K562 (cell line): ENCODE measurements around the gene PROK1. TPM values are rescaled to one million over a fixed set of nuclear protein-coding genes. Genes with fewer than 3 reads are reported as not detected.

Experiments used
- ATAC-seq: fragments of 200-7000 bp; cut with Tn5 transposase; 3 replicates; pipeline ENCODE4 v1.9.1; 2020; ENCODE audit warnings: moderate library complexity
- BruUV-seq: library from RNA; stranded (reverse); fragments of 400-500 nt; replicated peaks from 2 replicates; lab custom pipeline; 2021; lab: Mats Ljungman, UMichigan
- CTCF ChIA-PET: fragments of 300-600 bp; formaldehyde crosslinking; extraction: SDS; loops from one replicate; lab custom pipeline; 2021; ENCODE audit warnings: low intra/inter-chr PET ratio; lab: Yijun Ruan, JAX
- POLR2A ChIA-PET: fragments of 300-600, 350-650 bp; sonication (Branson Sonifier 250); formaldehyde crosslinking; extraction: SDS; loops from one replicate; lab custom pipeline; 2021; ENCODE audit warnings: antibody characterized with exemption, inconsistent platforms; lab: Yijun Ruan, JAX
- DNase-seq, 4 experiments: peaks; one replicate each; pipeline versions ENCODE4 v3.0.0 to v3.0.0-alpha.2; 2011 to 2018; ENCODE audit warnings: low spot score in 3 of 4, mixed read lengths in 3 of 4; ENCODE audit errors: extremely low read depth in 1 of 4
- FAIRE-seq: peaks from 2 replicates; lab custom pipeline; 2011; peaks lifted over from hg19 to GRCh38; lab: Jason Lieb, UNC
- H2AFZ ChIP-seq: 2 replicates; pipeline ENCODE4 v1.6.0; 2011; ENCODE audit warnings: low read depth, low read length, control low read depth, inconsistent platforms
- H3K27ac ChIP-seq: fragments of 200-600 bp; 3 replicates; pipeline ENCODE4 v1.8.0; 2011; ENCODE audit warnings: low read depth, mild to moderate bottlenecking, control low read depth, inconsistent platforms, low read length, moderate library complexity, mixed read lengths; ENCODE audit errors: extremely low read depth
- H3K27me3 ChIP-seq, 2 experiments: fragments of 300-600 bp in 1 of 2; 2 replicates in 1 of 2; 3 replicates in 1 of 2; pipeline versions ENCODE4 v1.6.0 to v1.8.0; 2011; ENCODE audit warnings: inconsistent platforms in 2 of 2, low read length in 2 of 2, mild to moderate bottlenecking in 1 of 2, mixed read lengths in 1 of 2, moderate library complexity in 1 of 2; ENCODE audit not compliant: control insufficient read depth in 2 of 2, insufficient read depth in 2 of 2
- H3K36me3 ChIP-seq: fragments of 300-600 bp; 3 replicates; pipeline ENCODE4 v1.8.0; 2011; ENCODE audit warnings: mild to moderate bottlenecking, low read length, inconsistent platforms; ENCODE audit not compliant: control insufficient read depth, insufficient read depth
- H3K4me1 ChIP-seq, 2 experiments: fragments of 200-600 bp in 1 of 2; replicated peaks in 1 of 2; 2 replicates in 1 of 2; 3 replicates in 1 of 2; pipeline versions ENCODE4 v1.5.1 to v1.8.0; 2011; ENCODE audit warnings: inconsistent platforms in 2 of 2, low read length in 2 of 2, mild to moderate bottlenecking in 1 of 2, mixed read lengths in 1 of 2, moderate library complexity in 1 of 2; ENCODE audit not compliant: control insufficient read depth in 2 of 2, insufficient read depth in 2 of 2
- H3K4me2 ChIP-seq: 2 replicates; pipeline ENCODE4 v1.6.1; 2011; ENCODE audit warnings: low read length, control low read depth, inconsistent platforms, mixed read lengths; ENCODE audit not compliant: insufficient read depth
- H3K4me3 ChIP-seq: fragments of 200-600 bp; sonication (generic), shearing (Covaris generic); 2 replicates; pipeline ENCODE4 v1.5.1; 2016; ENCODE audit warnings: control low read depth, inconsistent platforms
- H3K79me2 ChIP-seq: fragments of 200-600 bp; 3 replicates; pipeline ENCODE4 v1.8.0; 2011; ENCODE audit warnings: low read length, inconsistent platforms; ENCODE audit not compliant: control insufficient read depth, insufficient read depth
- H3K9ac ChIP-seq, 2 experiments: 2 replicates each; pipeline versions ENCODE4 v1.6.0 to v1.6.1; 2011; ENCODE audit warnings: low read depth in 2 of 2, low read length in 2 of 2, control low read depth in 1 of 2, inconsistent platforms in 1 of 2, mild to moderate bottlenecking in 1 of 2, mixed read lengths in 1 of 2; ENCODE audit not compliant: insufficient read depth in 1 of 2
- H3K9me1 ChIP-seq: one replicate; pipeline ENCODE4 v1.6.0; 2011; ENCODE audit warnings: inconsistent platforms, mild to moderate bottlenecking, low read length, moderate library complexity; ENCODE audit not compliant: control insufficient read depth, insufficient read depth
- H3K9me3 ChIP-seq: replicated peaks from 2 replicates; pipeline ENCODE4 v1.5.1; 2011; ENCODE audit warnings: low read depth, low read length, inconsistent platforms; ENCODE audit not compliant: control insufficient read depth, insufficient read depth
- H4K20me1 ChIP-seq: replicated peaks from 2 replicates; pipeline ENCODE4 v1.6.1; 2011; ENCODE audit warnings: low read length, inconsistent platforms, mixed read lengths; ENCODE audit not compliant: control insufficient read depth, insufficient read depth
- CHCHD3 ChIP-seq: fragments of 250-450 bp; sonication (Bioruptor Pico); IDR thresholded peaks from 2 replicates; pipeline ENCODE4 v2.1.2; 2022; ENCODE audit warnings: mild to moderate bottlenecking
- GATAD2B ChIP-seq: fragments of 450-650 bp; IDR thresholded peaks from 2 replicates; pipeline ENCODE4 v1.6.1; 2017; ENCODE audit warnings: mild to moderate bottlenecking, borderline replicate concordance
- HCFC1 ChIP-seq: IDR thresholded peaks from 2 replicates; pipeline ENCODE4 v1.6.1; 2012; ENCODE audit warnings: low read depth, low read length, improper control_type of control experiment
- NCOA6 ChIP-seq: fragments of 450-650 bp; IDR thresholded peaks from 2 replicates; pipeline ENCODE4 v1.6.1; 2017; ENCODE audit warnings: mild to moderate bottlenecking
- RBM39 ChIP-seq: fragments of 200-400 bp; formaldehyde crosslinking; optimal IDR thresholded peaks from 2 replicates; pipeline ENCODE3; 2018; ENCODE audit warnings: low read depth, low read length
- SIN3A ChIP-seq, 2 experiments: fragments of 150-350 bp in 1 of 2; IDR thresholded peaks; 2 replicates each; pipeline ENCODE4 v1.6.1; 2011 to 2016; ENCODE audit warnings: borderline replicate concordance in 2 of 2, low read depth in 2 of 2, low read length in 2 of 2, mild to moderate bottlenecking in 2 of 2, moderate library complexity in 2 of 2; ENCODE audit not compliant: control insufficient read depth in 1 of 2
- SMARCA4 ChIP-seq: fragments of 450-650 bp; IDR thresholded peaks from 2 replicates; pipeline ENCODE4 v1.6.1; 2016
- TEAD2 ChIP-seq: fragments of 450-650 bp; IDR thresholded peaks from 2 replicates; pipeline ENCODE4 v1.6.1; 2016; ENCODE audit warnings: missing genetic modification characterization, control low read depth, missing compliant biosample characterization
- ZC3H4 ChIP-seq: sonication (generic); formaldehyde crosslinking; IDR thresholded peaks from 2 replicates; pipeline ENCODE4 v1.9.0; 2021; ENCODE audit warnings: missing genetic modification reagents, borderline replicate concordance
- ZKSCAN3 ChIP-seq: fragments of 250-450 bp; sonication (Bioruptor Pico); IDR thresholded peaks from 2 replicates; pipeline ENCODE4 v1.4.0; 2020
- ZNF253 ChIP-seq: fragments of 250-450 bp; sonication (Bioruptor Pico); conservative IDR thresholded peaks from 2 replicates; pipeline ENCODE4 v1.6.1; 2021; ENCODE audit warnings: mild to moderate bottlenecking
- ZNF263 ChIP-seq: sonication (generic); formaldehyde crosslinking; IDR thresholded peaks from 2 replicates; pipeline ENCODE4 v1.8.0; 2022; ENCODE audit warnings: mild to moderate bottlenecking, missing genetic modification reagents, borderline replicate concordance
- WGBS: fragments of 100-300 bp; shearing (Covaris generic); methylation state at CpG from one replicate; pipeline ENCODE4 v1.1.6; 2016; ENCODE audit warnings: low coverage, mixed read lengths; ENCODE audit not compliant: insufficient coverage; ENCODE audit errors: missing lambda C conversion rate; 5-methylcytosine and 5-hydroxymethylcytosine counted together
- in situ Hi-C: fragments of 300-500 bp; cut with MboI; formaldehyde crosslinking; loops from 4 replicates; pipeline ENCODE4 v1.15.0; 2018; ENCODE audit warnings: inconsistent platforms, mixed read lengths
- intact Hi-C: fragments of 100-400 bp; cut with micrococcal nuclease; formaldehyde crosslinking; loops from 2 replicates; pipeline ENCODE4 v1.14.2; 2022
- polyA plus RNA-seq, 8 experiments: library from polyadenylated mRNA; depleted of rRNA in 4 of 8; stranded (reverse) in 5 of 8; unstranded in 3 of 8; fragments of >200 nt; fragmentation: Nextera tagmentation in 2 of 8; fragmentation: Illumina TruSeq in 1 of 8; extraction: Ambion mirVana in 2 of 8; extraction: Trizol in 1 of 8; gene quantifications; 2 replicates each; pipeline versions ENCODE4 v1.2.1 to v1.2.3, GENCODE V29; 2011 to 2014; ENCODE audit warnings: inconsistent platforms in 1 of 8, missing spikeins in 1 of 8
- total RNA-seq, 7 experiments: library from RNA; depleted of rRNA in 6 of 7; stranded (reverse); fragments of >200 nt in 6 of 7; fragmentation: Illumina TruSeq in 2 of 7; extraction: Trizol in 2 of 7; gene quantifications; 2 replicates each; pipeline versions ENCODE4 v1.2.1 to v1.2.3, GENCODE V29; 2011 to 2021; ENCODE audit warnings: low replicate concordance in 1 of 7
- TF ChIP-seq, protein P1 (sequence below): sonication (generic); formaldehyde crosslinking; IDR thresholded peaks from 2 replicates; pipeline ENCODE4 v1.8.0; 2022; ENCODE audit warnings: mild to moderate bottlenecking, low read depth, missing genetic modification reagents
- TF ChIP-seq, protein P2 (sequence below): IDR thresholded peaks from 2 replicates; pipeline ENCODE4 v1.6.1; 2014; ENCODE audit warnings: antibody characterized with exemption

The PROK1 gene
- total and polyA plus RNA-seq, 9 of the 15 experiments (the other 6 are each of a cell fraction or from before 2014, with no cell fraction given) = 0.15 TPM; not detected in 8

GRCh38 chr1:110487726-110488125, 36.8 kb downstream of the PROK1 start:
- in situ Hi-C loops (no loop called here), intact Hi-C loops (no loop called here)
- Histone ChIP-seq H3K79me2 (no peaks in the 10 kb centered on the region), H3K9ac (peak overlapping the region in 1 of 2 experiments; percentile 48; a peak in 1 of 4 replicates), H3K4me1 (peaks cover 0 to 19% of the 10 kb centered on the region in 2 experiments; a peak in 2 of 5 replicates), H2AFZ (no peak overlapping the region), H4K20me1 (0 out of 2 replicates have a peak, but pooled peaks cover 22% of the 10 kb centered on the region), H3K4me2 (no peak overlapping the region), H3K9me1 (no peaks in the 10 kb centered on the region), H3K9me3 (no peaks in the 10 kb centered on the region), H3K27me3 (peaks cover 27 to 66% of the 10 kb centered on the region in 2 experiments), H3K4me3 (no peak overlapping the region), H3K27ac (no peak overlapping the region), H3K36me3 (no peaks in the 10 kb centered on the region)
- POLR2A ChIA-PET = interaction anchor here (0.6 kb wide), 1 partner anchor 132 kb away, joined by 3 read pairs; no protein-coding TSS in a partner anchor
- FAIRE-seq (no peak), ATAC-seq (no peak), DNase-seq (no peak)
- BruUV-seq = no TSS peak
- CTCF ChIA-PET = no interaction called here
- no peak for TF ChIP-seq TEAD2 (tag)
- TF ChIP-seq RBM39 = no peak
- no peak for TF ChIP-seq NCOA6
- TF ChIP-seq SIN3A (IDR thresholded peaks at IDR 0.05; ENCODE audit: borderline replicate concordance in 2 of 2, control insufficient read depth in 1 of 2, low read depth in 2 of 2, low read length in 2 of 2) = no peak
- TF ChIP-seq HCFC1 = no peak
- no peak for TF ChIP-seq GATAD2B
- TF ChIP-seq ZC3H4 = no peak
- no peak for TF ChIP-seq CHCHD3
- TF ChIP-seq ZKSCAN3 = no peak
- TF ChIP-seq ZNF263 = no peak
- no peak for TF ChIP-seq ZNF253 (CRISPR knock-in tag)
- TF ChIP-seq SMARCA4 = no peak
- TF ChIP-seq, protein P1, sequence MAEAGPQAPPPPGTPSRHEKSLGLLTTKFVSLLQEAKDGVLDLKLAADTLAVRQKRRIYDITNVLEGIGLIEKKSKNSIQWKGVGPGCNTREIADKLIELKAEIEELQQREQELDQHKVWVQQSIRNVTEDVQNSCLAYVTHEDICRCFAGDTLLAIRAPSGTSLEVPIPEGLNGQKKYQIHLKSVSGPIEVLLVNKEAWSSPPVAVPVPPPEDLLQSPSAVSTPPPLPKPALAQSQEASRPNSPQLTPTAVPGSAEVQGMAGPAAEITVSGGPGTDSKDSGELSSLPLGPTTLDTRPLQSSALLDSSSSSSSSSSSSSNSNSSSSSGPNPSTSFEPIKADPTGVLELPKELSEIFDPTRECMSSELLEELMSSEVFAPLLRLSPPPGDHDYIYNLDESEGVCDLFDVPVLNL (CRISPR knock-in tag) = no peak
- TF ChIP-seq, protein P2, sequence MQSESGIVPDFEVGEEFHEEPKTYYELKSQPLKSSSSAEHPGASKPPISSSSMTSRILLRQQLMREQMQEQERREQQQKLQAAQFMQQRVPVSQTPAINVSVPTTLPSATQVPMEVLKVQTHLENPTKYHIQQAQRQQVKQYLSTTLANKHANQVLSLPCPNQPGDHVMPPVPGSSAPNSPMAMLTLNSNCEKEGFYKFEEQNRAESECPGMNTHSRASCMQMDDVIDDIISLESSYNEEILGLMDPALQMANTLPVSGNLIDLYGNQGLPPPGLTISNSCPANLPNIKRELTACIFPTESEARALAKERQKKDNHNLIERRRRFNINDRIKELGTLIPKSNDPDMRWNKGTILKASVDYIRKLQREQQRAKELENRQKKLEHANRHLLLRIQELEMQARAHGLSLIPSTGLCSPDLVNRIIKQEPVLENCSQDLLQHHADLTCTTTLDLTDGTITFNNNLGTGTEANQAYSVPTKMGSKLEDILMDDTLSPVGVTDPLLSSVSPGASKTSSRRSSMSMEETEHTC = no peak
- WGBS = 2% methylated on average over 8 of the region's 8 CpGs
